ENCODE results near the gene PHLDA1. TPM values are rescaled to one million over a fixed set of nuclear protein-coding genes. Genes with fewer than 3 reads are reported as not detected.

The PHLDA1 gene
- total and polyA plus RNA-seq, 2 of the 13 experiments (the other 11 are each of a cell fraction or from before 2014, with no cell fraction given), result 33.8 to 41.0 TPM

GRCh38 chr12:75977952-75978671 lies 53.5 kb downstream of the PHLDA1 start (continued):
- TF ChIP-seq, protein P1, sequence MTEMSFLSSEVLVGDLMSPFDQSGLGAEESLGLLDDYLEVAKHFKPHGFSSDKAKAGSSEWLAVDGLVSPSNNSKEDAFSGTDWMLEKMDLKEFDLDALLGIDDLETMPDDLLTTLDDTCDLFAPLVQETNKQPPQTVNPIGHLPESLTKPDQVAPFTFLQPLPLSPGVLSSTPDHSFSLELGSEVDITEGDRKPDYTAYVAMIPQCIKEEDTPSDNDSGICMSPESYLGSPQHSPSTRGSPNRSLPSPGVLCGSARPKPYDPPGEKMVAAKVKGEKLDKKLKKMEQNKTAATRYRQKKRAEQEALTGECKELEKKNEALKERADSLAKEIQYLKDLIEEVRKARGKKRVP (CRISPR knock-in tag; IDR thresholded peaks at IDR 0.05), result peak in 1 of 2 experiments; percentile 96; a peak in 2 of 4 replicates
- no peak for TF ChIP-seq ZFP82 (CRISPR knock-in tag; IDR thresholded peaks at IDR 0.05; ENCODE audit: borderline replicate concordance)
- no peak for TF ChIP-seq ZNF75D (CRISPR knock-in tag; IDR thresholded peaks at IDR 0.05; ENCODE audit: borderline replicate concordance)
- TF ChIP-seq FLYWCH1 (CRISPR knock-in tag; IDR thresholded peaks at IDR 0.05), result no peak
- TF ChIP-seq MIER2 (CRISPR knock-in tag; IDR thresholded peaks at IDR 0.05), result peak; percentile 82
- TF ChIP-seq ZNF660 (CRISPR knock-in tag; IDR thresholded peaks at IDR 0.05; ENCODE audit: borderline replicate concordance, low read depth), result no peak
- TF ChIP-seq GZF1 (CRISPR knock-in tag; IDR thresholded peaks at IDR 0.05), result 0 out of 2 replicates have a peak, but pooled peaks have one; percentile 74
- TF ChIP-seq ZNF232 (CRISPR knock-in tag; IDR thresholded peaks at IDR 0.05; ENCODE audit: borderline replicate concordance), result no peak
- TF ChIP-seq SPEN (CRISPR knock-in tag; IDR thresholded peaks at IDR 0.05; ENCODE audit: low read depth), result peak; percentile 73; the same call in 1 of the 2 replicates
- TF ChIP-seq, protein P2, sequence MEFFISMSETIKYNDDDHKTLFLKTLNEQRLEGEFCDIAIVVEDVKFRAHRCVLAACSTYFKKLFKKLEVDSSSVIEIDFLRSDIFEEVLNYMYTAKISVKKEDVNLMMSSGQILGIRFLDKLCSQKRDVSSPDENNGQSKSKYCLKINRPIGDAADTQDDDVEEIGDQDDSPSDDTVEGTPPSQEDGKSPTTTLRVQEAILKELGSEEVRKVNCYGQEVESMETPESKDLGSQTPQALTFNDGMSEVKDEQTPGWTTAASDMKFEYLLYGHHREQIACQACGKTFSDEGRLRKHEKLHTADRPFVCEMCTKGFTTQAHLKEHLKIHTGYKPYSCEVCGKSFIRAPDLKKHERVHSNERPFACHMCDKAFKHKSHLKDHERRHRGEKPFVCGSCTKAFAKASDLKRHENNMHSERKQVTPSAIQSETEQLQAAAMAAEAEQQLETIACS (CRISPR knock-in tag; IDR thresholded peaks at IDR 0.05), result no peak
- TF ChIP-seq ZBTB34 (CRISPR knock-in tag; IDR thresholded peaks at IDR 0.05), result no peak
- no peak for TF ChIP-seq ZNF225 (CRISPR knock-in tag; IDR thresholded peaks at IDR 0.05)
- TF ChIP-seq PPARG (CRISPR knock-in tag; conservative IDR thresholded peaks at IDR 0.05), result peak; percentile 94
- TF ChIP-seq RCOR2 (CRISPR knock-in tag; IDR thresholded peaks at IDR 0.05), result peak; percentile 88
- no peak for TF ChIP-seq THAP8 (CRISPR knock-in tag; IDR thresholded peaks at IDR 0.05; ENCODE audit: borderline replicate concordance)
- peak; percentile 31; the same call in 1 of the 2 replicates for TF ChIP-seq ZNF441 (CRISPR knock-in tag; IDR thresholded peaks at IDR 0.05; ENCODE audit: borderline replicate concordance)
- peak; percentile 33; the same call in 1 of the 2 replicates for TF ChIP-seq TP53 (CRISPR knock-in tag; conservative IDR thresholded peaks at IDR 0.05)
- no peak for TF ChIP-seq ZNF333 (CRISPR knock-in tag; IDR thresholded peaks at IDR 0.05; ENCODE audit: borderline replicate concordance)
- peak; percentile 45; the same call in 1 of the 2 replicates for TF ChIP-seq HNRNPL (IDR thresholded peaks at IDR 0.05; ENCODE audit: low read depth, low read length)
